Prostate gland (tissue), 2 donors: ENCODE data around the gene COL16A1. TPM values are rescaled to one million over a fixed set of nuclear protein-coding genes. Genes with fewer than 3 reads are reported as not detected.

ENCODE experiments used
- DNase-seq: peaks from one replicate; pipeline ENCODE4 v3.0.0-alpha.2; 2019; ENCODE audit warnings: low spot score
- H3K27ac ChIP-seq, 2 donors: fragments of 200-600 bp; sonication (generic); 2 replicates each; pipeline ENCODE4 v1.5.1; 2017 to 2019
- H3K27me3 ChIP-seq: fragments of 200-600 bp; sonication (generic); replicated peaks from 2 replicates; pipeline ENCODE4 v1.5.1; 2019; ENCODE audit not compliant: insufficient read depth
- H3K36me3 ChIP-seq, 2 donors: fragments of 200-600 bp; sonication (generic); 1 replicate in 1 of 2; 2 replicates in 1 of 2; pipeline versions ENCODE4 v1.5.1 to v1.8.1; 2017 to 2019
- H3K4me1 ChIP-seq: fragments of 200-600 bp; sonication (generic); replicated peaks from 2 replicates; pipeline ENCODE4 v1.5.1; 2019
- H3K4me3 ChIP-seq, 2 donors: fragments of 200-600 bp; sonication (generic); 2 replicates each; pipeline ENCODE4 v1.5.1; 2017 to 2019
- H3K9me3 ChIP-seq: fragments of 200-600 bp; sonication (generic); 2 replicates; pipeline ENCODE4 v1.5.1; 2017
- CTCF ChIP-seq, 4 experiments: fragments of 200-600 bp in 2 of 4; fragments of 450-650 bp in 2 of 4; sonication (generic) in 2 of 4; IDR thresholded peaks; 1 replicate in 3 of 4; 2 replicates in 1 of 4; pipeline ENCODE4 v1.5.1; 2016 to 2019; ENCODE audit warnings: antibody characterized with exemption in 4 of 4, mild to moderate bottlenecking in 2 of 4, moderate library complexity in 2 of 4
- POLR2A ChIP-seq: fragments of 450-650 bp; IDR thresholded peaks from one replicate; pipeline ENCODE4 v1.6.1; 2016; ENCODE audit warnings: antibody characterized with exemption, mild to moderate bottlenecking
- POLR2AphosphoS5 ChIP-seq: sonication (generic); formaldehyde crosslinking; IDR thresholded peaks from one replicate; pipeline ENCODE4 v1.6.1; 2017; ENCODE audit warnings: antibody characterized with exemption
- WGBS: methylation state at CpG from one replicate; pipeline ENCODE4 v1.1.5; 2018; 5-methylcytosine and 5-hydroxymethylcytosine counted together
- intact Hi-C: fragments of 100-400 bp; cut with DNase I; formaldehyde crosslinking; loops from one replicate; pipeline ENCODE4 v1.14.2; 2022
- total RNA-seq, 2 donors: library from RNA; depleted of rRNA; stranded (reverse); fragments of >200 nt; gene quantifications; one replicate each; pipeline ENCODE4 v1.1.0, GENCODE V29; 2016

The COL16A1 gene
- total RNA-seq, 2 donors from 2014 or later = 45.3 to 89.4 TPM

- Histone ChIP-seq H3K4me1 (no peaks in the 10 kb centered on the region), H3K9me3 (no peaks in the 10 kb centered on the region), H3K4me3 (no peak overlapping the region), H3K36me3 (no peaks in the 10 kb centered on the region), H3K27me3 (no peaks in the 10 kb centered on the region), H3K27ac (peak overlapping the region in 1 of 2 donors; percentile 26)
- 53% methylated on average over 9 of the region's 9 CpGs for WGBS
- DNase-seq = no peak
- TF ChIP-seq CTCF (IDR thresholded peaks at IDR 0.05) (no peak), POLR2A (no peak), POLR2AphosphoS5 (no peak)
- intact Hi-C loops = no loop called here
Measured at GRCh38 chr1:31648641-31649357, 55.0 kb downstream of the COL16A1 start.

- 35% methylated on average over 2 of the region's 2 CpGs for WGBS
- Histone ChIP-seq H3K27ac (peak overlapping the region in 1 of 2 donors; percentile 26), H3K4me3 (no peak overlapping the region), H3K36me3 (no peaks in the 10 kb centered on the region), H3K9me3 (no peaks in the 10 kb centered on the region), H3K27me3 (no peaks in the 10 kb centered on the region), H3K4me1 (no peaks in the 10 kb centered on the region)
- TF ChIP-seq CTCF (IDR thresholded peaks at IDR 0.05) (no peak), POLR2AphosphoS5 (no peak), POLR2A (no peak)
- no peak for DNase-seq
- intact Hi-C loops = no loop called here
Measured at GRCh38 chr1:31648190-31648589, 55.6 kb downstream of the COL16A1 start.

GRCh38 chr1:31647106-31647505 is 56.7 kb downstream of the COL16A1 start:
- TF ChIP-seq CTCF (IDR thresholded peaks at IDR 0.05) = no peak
- no peak for TF ChIP-seq POLR2AphosphoS5
- TF ChIP-seq POLR2A = no peak
- H3K27me3 ChIP-seq = no peaks in the 10 kb centered on the region
- no peak overlapping the region for H3K4me3 ChIP-seq
- no peak overlapping the region for H3K27ac ChIP-seq
- no peaks in the 10 kb centered on the region for H3K4me1 ChIP-seq
- intact Hi-C loops = no loop called here
- no peak for DNase-seq
- H3K36me3 ChIP-seq = no peaks in the 10 kb centered on the region
- WGBS = 78% methylated on average over 2 of the region's 2 CpGs
- no peaks in the 10 kb centered on the region for H3K9me3 ChIP-seq

- Histone ChIP-seq H3K4me3 (no peak overlapping the region), H3K4me1 (no peaks in the 10 kb centered on the region), H3K9me3 (no peaks in the 10 kb centered on the region), H3K27me3 (no peaks in the 10 kb centered on the region), H3K36me3 (no peaks in the 10 kb centered on the region), H3K27ac (no peak overlapping the region)
- no peak for TF ChIP-seq POLR2AphosphoS5
- TF ChIP-seq CTCF (IDR thresholded peaks at IDR 0.05) = no peak
- no peak for TF ChIP-seq POLR2A
- no peak for DNase-seq
- WGBS = 97% methylated on average over 4 of the region's 4 CpGs
- intact Hi-C loops = no loop called here
Measured at GRCh38 chr1:31646259-31646960, 57.4 kb downstream of the COL16A1 start.

- Histone ChIP-seq H3K9me3 (no peaks in the 10 kb centered on the region), H3K36me3 (no peaks in the 10 kb centered on the region), H3K27ac (peak overlapping the region; percentile 93 to 96), H3K4me3 (peak overlapping the region; percentile 93 to 94), H3K4me1 (no peaks in the 10 kb centered on the region), H3K27me3 (no peaks in the 10 kb centered on the region)
- no peak for DNase-seq
- no peak for TF ChIP-seq POLR2AphosphoS5
- TF ChIP-seq POLR2A = no peak
- intact Hi-C loops = no loop called here
- WGBS = under 1% methylated on average over 11 of the region's 11 CpGs
Measured at GRCh38 chr1:31645274-31645568, 58.6 kb downstream of the COL16A1 start.
